HG03108 (cell line): ENCODE measurements around the gene TEX47.

Experiments used
- ATAC-seq: cut with Tn5 transposase; IDR thresholded peaks from one replicate; pipeline ENCODE4 v1.9.1; 2021; ENCODE audit warnings: moderate library complexity; ENCODE audit not compliant: unreplicated experiment

Gene TEX47

GRCh38 chr7:88756802-88757201, 38.7 kb downstream of the TEX47 start:
- no peak for ATAC-seq

DNA sequence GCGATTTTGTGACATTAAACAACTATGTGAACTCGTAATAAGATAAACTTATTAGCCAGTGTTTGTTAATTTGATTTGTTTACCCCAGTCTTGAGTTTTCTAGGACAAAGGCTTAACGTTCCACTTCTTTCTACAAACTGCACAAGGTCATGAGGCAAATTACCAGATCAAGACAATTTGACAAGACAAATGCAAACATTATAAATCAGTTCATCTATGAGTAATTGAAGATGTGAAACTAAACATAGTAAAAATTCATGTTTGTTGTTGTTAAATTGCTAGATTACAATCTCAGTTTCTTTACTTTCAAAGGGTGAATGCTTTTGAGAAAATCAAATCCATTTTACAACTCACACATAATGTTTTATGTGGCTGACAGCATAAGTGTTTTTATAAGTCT, 49.4 kb downstream of the TEX47 start:
- no peak for ATAC-seq
